ENCODE measurements around the gene ANO8.

Gene ANO8

GRCh38 chr19:17339088-17339741, 4.6 kb upstream of the ANO8 start:
- CTCF ChIA-PET = interaction anchor here (1.2 to 1.3 kb wide), 2 partner anchors 46 to 130 kb away, joined by 3 read pairs; no protein-coding TSS in a partner anchor
- POLR2A ChIA-PET = no interaction called here
- TF ChIP-seq CTCF (IDR thresholded peaks at IDR 0.05; ENCODE audit: control extremely low read depth, extremely low read depth, low read depth, missing control alignments) = no peak
- DNase-seq (ENCODE audit: extremely low spot score) = no peak

GRCh38 chr19:17338433-17339078, 3.9 kb upstream of the ANO8 start:
- CTCF ChIA-PET = interaction anchor here (1.2 to 1.3 kb wide), 2 partner anchors 47 to 130 kb away, joined by 3 read pairs; no protein-coding TSS in a partner anchor
- POLR2A ChIA-PET = no interaction called here
- no peak for DNase-seq (ENCODE audit: extremely low spot score)
- TF ChIP-seq CTCF (IDR thresholded peaks at IDR 0.05; ENCODE audit: control extremely low read depth, extremely low read depth, low read depth, missing control alignments) = no peak

- ChIA-PET POLR2A (no interaction called here), CTCF (interaction anchor here (0.6 kb wide), 1 partner anchor 48 kb away, joined by 3 read pairs; no protein-coding TSS in a partner anchor)
- no peak for DNase-seq (ENCODE audit: extremely low spot score)
- TF ChIP-seq CTCF (IDR thresholded peaks at IDR 0.05; ENCODE audit: control extremely low read depth, extremely low read depth, low read depth, missing control alignments) = no peak
These were observed 3.2 kb upstream of the ANO8 start for GRCh38 chr19:17337675-17338432.

- ChIA-PET CTCF (interaction anchor here (0.6 to 1.0 kb wide), 2 partner anchors 49 to 159 kb away, joined by 3 read pairs; no protein-coding TSS in a partner anchor), POLR2A (no interaction called here)
- no peak for TF ChIP-seq CTCF (IDR thresholded peaks at IDR 0.05; ENCODE audit: control extremely low read depth, extremely low read depth, low read depth, missing control alignments)
- peak; percentile 97 for DNase-seq (ENCODE audit: extremely low spot score)
These were observed 2.4 kb upstream of the ANO8 start, which contains the start of gene GTPBP3 for GRCh38 chr19:17336872-17337674. TSS of gene GTPBP3 (plus strand) at chr19:17337553. CDS start at chr19:17337612, 59 bp downstream.

- POLR2A ChIA-PET = no interaction called here
- CTCF ChIA-PET = interaction anchor here (1.0 to 2.2 kb wide), 7 partner anchors 8 to 53 kb away, joined by 3 to 8 read pairs (median 4); partner anchors contain the start of gene MRPL34
- no peak for TF ChIP-seq CTCF (IDR thresholded peaks at IDR 0.05; ENCODE audit: control extremely low read depth, extremely low read depth, low read depth, missing control alignments)
- DNase-seq (ENCODE audit: extremely low spot score) = no peak
These were observed 920 bp upstream of the ANO8 start for GRCh38 chr19:17335575-17335974.
